Posterior vena cava (tissue), 2 donors: ENCODE measurements around the gene LRP3. TPM values are rescaled to one million over a fixed set of nuclear protein-coding genes. Genes with fewer than 3 reads are reported as not detected.

Source experiments
- DNase-seq: peaks from one replicate; pipeline ENCODE4 v3.0.0-alpha.2; 2020; ENCODE audit warnings: low spot score
- intact Hi-C, 2 donors: fragments of 100-400 bp; cut with DNase I; formaldehyde crosslinking; loops; one replicate each; pipeline versions ENCODE4 v1.14.1 to v1.14.2; 2022 to 2023
- total RNA-seq, 2 donors: library from RNA; stranded (reverse); fragmentation: NEBNext Ultra II Directional; extraction: Animal tissue kit (Norgen Biotek cat#: 25700); gene quantifications; one replicate each; pipeline ENCODE4 v1.2.1, GENCODE V29; 2021
- donor health status: DM: yes; HTN: yes; CAD: no.
- donor health status: DM: yes; HTN: yes; CAD: no.

LRP3 gene
- total RNA-seq, 2 donors from 2014 or later = 36.1 to 36.8 TPM

- intact Hi-C loops = no loop called here
- no peak for DNase-seq
These were observed 33.9 kb downstream of the LRP3 start for GRCh38 chr19:33227870-33228599.

- intact Hi-C loops = no loop called here
- DNase-seq = no peak
These were observed 35.8 kb downstream of the LRP3 start for GRCh38 chr19:33229962-33230361.

GRCh38 chr19:33231511-33231910 lies 37.4 kb downstream of the LRP3 start:
- intact Hi-C loops = no loop called here
- no peak for DNase-seq

- intact Hi-C loops = no loop called here
These were observed 38.5 kb downstream of the LRP3 start for GRCh38 chr19:33232656-33233055.

GRCh38 chr19:33233056-33233873 lies 39.1 kb downstream of the LRP3 start:
- intact Hi-C loops = no loop called here
- DNase-seq = no peak

More at GRCh38 chr19:33232656-33233055, 38.5 kb downstream of the LRP3 start:
- DNase-seq = no peak

GRCh38 chr19:33234092-33234491 lies 40.0 kb downstream of the LRP3 start:
- intact Hi-C loops = no loop called here
- DNase-seq = no peak

GRCh38 chr19:33234736-33235135 lies 40.6 kb downstream of the LRP3 start:
- intact Hi-C loops = no loop called here
- no peak for DNase-seq

DNA sequence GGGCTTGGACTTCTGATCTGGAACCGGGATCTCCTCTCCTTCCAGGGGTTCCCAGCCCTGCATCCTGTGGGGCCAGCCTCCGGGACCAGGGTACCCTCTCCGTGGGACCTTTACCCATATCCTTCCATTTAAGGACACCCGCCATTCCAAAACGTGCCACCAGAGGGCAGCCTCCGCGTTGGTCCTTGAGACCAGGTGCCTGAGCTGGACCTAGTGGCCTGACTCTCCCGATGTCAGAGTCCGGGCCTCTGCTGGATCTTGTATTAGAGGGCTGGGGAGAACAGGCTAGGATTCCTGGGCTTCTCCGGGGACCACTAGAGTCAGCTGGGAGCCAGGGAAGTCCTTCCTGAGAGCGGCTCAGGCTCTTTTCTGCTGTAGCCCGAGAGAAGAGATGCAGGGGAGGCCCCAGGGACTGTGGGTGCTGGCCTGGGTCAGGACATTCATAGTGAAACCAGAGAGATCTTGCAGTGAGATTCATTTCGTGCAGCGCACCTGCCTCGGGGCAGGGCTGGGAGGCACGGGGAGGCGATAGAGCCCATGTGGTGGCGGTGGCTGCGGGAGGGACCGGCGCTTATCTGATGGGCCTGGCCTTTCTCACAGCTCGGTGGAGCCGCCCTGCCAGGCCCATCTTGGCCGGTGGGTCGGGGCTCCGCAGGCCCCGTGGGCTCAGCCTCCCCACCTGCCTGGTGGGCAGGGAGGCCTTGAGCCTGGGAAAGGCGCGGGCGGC lies 41.3 kb downstream of the LRP3 start:
- intact Hi-C loops = no loop called here

DNA sequence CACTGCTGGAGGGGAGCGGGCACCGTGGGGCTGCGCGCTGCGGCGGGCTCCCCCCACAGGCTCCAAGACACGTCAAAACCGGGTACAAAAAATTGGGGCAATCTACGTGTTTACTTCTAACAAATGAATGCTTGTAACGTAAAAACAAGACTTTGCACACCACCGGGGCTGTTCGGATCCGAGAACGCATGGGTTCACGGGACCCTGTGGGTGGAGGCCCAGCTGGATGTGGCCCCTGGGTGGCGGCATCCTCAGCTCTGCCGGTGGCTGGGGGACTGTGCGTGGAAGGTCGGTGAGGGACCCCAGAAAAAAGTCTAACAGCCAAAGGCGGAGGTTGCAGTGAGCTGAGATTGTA lies 41.8 kb downstream of the LRP3 start:
- no peak for DNase-seq
- intact Hi-C loops = loop anchor here in 1 of 2 donors (1.0 kb wide), 1 partner anchor 24 kb away; no protein-coding TSS in a partner anchor

More for the DNA sequence above, 41.3 kb downstream of the LRP3 start:
- peak; percentile 94 for DNase-seq

GRCh38 chr19:33236696-33237390 lies 42.7 kb downstream of the LRP3 start:
- DNase-seq = no peak
- intact Hi-C loops = loop anchor here in 1 of 2 donors (1.0 kb wide), 1 partner anchor 25 kb away; no protein-coding TSS in a partner anchor

DNA sequence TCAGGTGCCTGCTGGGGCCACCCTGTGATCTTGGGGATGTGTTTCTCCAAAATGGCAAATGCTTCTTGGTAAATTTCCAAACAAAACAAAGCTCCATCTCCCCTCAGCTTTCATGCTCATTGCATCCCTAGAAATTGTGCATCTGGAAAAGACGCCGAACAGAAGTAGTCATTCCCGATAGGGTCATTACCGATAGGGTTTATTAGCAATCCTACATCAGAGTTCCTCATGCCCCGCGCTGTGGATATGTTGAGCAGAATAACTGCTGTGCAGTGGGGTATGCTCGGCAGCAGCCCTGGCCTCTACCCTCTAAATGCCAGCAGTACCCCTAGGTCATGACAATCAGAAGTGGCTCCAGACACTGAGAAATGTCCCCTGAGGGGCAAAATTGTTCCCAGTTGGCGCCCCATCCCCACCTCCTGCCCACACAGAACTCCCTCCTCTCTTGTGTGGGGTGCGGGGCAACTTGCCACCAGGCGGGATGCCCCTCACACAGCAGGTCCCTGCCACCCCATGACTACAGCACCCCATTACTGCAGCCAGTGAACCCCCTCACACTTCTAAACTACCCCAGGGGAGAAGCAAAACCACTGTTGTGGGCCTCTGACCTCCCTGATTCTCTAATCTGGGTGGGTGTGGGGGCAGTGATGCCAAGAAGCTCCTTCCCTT lies 44.5 kb downstream of the LRP3 start:
- intact Hi-C loops = loop anchor here in 1 of 2 donors (2.0 kb wide), 1 partner anchor 164 kb away; no protein-coding TSS in a partner anchor

DNA sequence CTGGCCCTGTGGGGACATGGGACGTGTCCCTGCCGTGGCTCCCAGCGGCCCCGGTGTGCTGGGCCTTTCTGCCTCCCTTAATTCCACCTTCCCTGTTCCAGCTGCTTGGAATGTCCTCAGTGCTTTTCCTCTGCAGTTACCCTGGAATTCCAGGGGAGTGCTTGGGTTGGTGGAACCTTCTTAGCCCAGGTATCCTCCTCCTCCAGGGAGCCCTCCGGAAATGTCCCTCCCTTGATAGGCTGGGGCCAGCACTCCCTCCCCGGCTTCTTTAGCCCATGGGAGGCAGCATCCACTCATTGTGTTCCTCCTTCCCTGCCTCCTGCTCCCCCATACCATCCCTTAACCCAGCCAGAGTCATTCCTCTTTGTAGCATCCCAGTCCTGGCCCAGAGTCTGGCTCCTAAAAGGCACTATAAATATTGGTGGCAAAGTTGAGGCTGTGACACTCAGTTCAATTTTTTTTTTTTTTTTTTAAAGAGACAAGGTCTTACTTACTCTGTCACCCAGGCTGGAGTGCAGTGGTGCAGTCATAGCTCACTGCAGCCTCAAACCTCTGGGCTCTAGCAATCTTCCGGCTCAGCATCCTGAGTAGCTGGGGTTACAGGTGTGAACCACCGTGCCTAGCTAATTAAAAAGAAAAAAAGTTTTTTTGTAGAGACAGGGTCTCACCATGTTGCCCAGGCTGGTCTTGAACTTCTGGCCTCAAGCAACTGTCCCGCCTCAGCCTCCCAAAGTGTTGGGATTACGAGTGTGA lies 45.3 kb downstream of the LRP3 start:
- no peak for DNase-seq
- intact Hi-C loops = loop anchor here in 1 of 2 donors (2.0 kb wide), 1 partner anchor 163 kb away; no protein-coding TSS in a partner anchor

More for the DNA sequence above, 44.5 kb downstream of the LRP3 start:
- no peak for DNase-seq

- intact Hi-C loops = loop anchor here (2.0 to 10.0 kb wide), 3 partner anchors 167 to 535 kb away; no protein-coding TSS in a partner anchor
- no peak for DNase-seq
These were observed 46.1 kb downstream of the LRP3 start for GRCh38 chr19:33240181-33240771.

- DNase-seq = no peak
- intact Hi-C loops = loop anchor here (2.0 to 10.0 kb wide), 3 partner anchors 166 to 534 kb away; no protein-coding TSS in a partner anchor
These were observed 47.0 kb downstream of the LRP3 start for GRCh38 chr19:33241091-33241529.

GRCh38 chr19:33241530-33242101 lies 47.5 kb downstream of the LRP3 start:
- DNase-seq = no peak
- intact Hi-C loops = loop anchor here (2.0 to 10.0 kb wide), 3 partner anchors 165 to 533 kb away; no protein-coding TSS in a partner anchor

- no peak for DNase-seq
These were observed 48.0 kb downstream of the LRP3 start for GRCh38 chr19:33242131-33242530.

DNA sequence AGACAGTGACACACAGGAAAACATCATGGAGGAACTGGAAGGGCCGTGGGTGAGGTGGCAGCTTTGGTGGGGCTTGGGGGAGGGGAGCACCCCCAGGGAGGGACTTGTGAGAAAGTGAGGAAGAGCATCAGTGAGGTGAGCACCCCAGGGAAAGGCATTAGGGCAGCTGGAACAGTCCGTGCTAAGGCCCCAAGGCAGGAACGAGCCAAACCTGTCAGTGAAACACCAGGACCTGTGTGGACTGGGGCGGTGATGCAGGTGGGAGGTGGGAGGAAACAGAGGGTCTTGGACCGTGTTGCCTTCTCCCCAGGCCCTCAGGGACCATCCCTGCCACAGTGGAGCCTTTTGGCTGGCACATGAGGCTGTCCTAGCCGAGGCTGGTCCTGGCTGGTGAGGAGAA lies 48.8 kb downstream of the LRP3 start:
- DNase-seq = no peak
- intact Hi-C loops = loop anchor here in 1 of 2 donors (10.0 kb wide), 1 partner anchor 532 kb away; no protein-coding TSS in a partner anchor

More at GRCh38 chr19:33242131-33242530, 48.0 kb downstream of the LRP3 start:
- intact Hi-C loops = loop anchor here in 1 of 2 donors (10.0 kb wide), 1 partner anchor 533 kb away; no protein-coding TSS in a partner anchor
